Measurements from ENCODE around the gene TOM1L1.

GRCh38 chr17:54971901-54972300, 71.2 kb downstream of the TOM1L1 start:
- TF ChIP-seq CTCF (IDR thresholded peaks at IDR 0.05) (no peak), POLR2A (IDR thresholded peaks at IDR 0.05) (no peak)
